DND-41 (cell line): ENCODE measurements around the gene CDX2.

ENCODE experiments used
- EZH2 ChIP-seq: IDR thresholded peaks from 3 replicates; pipeline ENCODE4 v1.6.1; 2012; ENCODE audit warnings: borderline replicate concordance, low read depth, mild to moderate bottlenecking, moderate library complexity, low read length, inconsistent platforms; ENCODE audit not compliant: severe bottlenecking
- TF ChIP-seq, protein P1 (sequence below): IDR thresholded peaks from 2 replicates; pipeline ENCODE4 v1.5.1; 2012; ENCODE audit warnings: borderline replicate concordance, low read length, moderate library complexity, mild to moderate bottlenecking; ENCODE audit not compliant: poor library complexity, severe bottlenecking; ENCODE audit errors: extremely low read depth

DNA sequence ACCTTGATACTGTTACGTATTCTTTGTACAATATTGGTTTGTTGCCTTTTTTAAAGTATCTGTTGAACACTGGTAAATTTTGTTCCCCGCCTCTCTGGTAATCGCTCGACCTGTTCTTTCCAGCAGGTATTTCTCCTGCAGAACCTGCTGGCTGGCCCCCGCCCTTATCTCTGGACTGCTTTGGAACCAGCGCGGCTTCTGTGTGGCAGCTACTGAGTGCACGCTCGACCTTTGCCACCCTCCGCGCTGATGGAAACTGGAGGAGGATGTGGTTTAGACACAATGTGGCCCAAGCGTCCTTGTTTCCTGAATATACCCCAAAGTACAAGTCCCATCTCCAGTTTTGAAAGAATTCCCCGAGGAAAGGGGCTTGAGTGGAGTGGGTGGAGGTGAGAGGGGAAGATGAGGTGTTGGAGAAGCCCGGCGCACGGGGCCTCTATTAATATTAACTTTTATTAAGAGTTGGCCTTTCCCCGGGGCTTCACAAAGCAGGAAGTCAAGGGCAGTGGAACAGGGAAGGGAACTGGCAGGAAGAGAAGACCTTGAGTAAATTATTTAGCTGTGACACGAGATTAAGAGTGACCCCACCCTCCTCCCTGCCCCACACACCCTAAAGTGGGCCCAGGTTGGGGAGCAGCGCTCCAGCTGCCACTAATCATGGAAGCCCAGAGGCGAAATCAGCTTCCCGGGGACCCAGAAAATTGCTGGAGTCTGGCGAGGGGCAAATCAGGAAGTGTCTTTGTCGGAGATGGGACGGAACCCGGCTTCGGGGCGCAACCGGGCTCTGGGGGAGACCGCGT lies 16.0 kb downstream of the CDX2 start:
- TF ChIP-seq, protein P1, sequence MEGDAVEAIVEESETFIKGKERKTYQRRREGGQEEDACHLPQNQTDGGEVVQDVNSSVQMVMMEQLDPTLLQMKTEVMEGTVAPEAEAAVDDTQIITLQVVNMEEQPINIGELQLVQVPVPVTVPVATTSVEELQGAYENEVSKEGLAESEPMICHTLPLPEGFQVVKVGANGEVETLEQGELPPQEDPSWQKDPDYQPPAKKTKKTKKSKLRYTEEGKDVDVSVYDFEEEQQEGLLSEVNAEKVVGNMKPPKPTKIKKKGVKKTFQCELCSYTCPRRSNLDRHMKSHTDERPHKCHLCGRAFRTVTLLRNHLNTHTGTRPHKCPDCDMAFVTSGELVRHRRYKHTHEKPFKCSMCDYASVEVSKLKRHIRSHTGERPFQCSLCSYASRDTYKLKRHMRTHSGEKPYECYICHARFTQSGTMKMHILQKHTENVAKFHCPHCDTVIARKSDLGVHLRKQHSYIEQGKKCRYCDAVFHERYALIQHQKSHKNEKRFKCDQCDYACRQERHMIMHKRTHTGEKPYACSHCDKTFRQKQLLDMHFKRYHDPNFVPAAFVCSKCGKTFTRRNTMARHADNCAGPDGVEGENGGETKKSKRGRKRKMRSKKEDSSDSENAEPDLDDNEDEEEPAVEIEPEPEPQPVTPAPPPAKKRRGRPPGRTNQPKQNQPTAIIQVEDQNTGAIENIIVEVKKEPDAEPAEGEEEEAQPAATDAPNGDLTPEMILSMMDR, result no peak
- TF ChIP-seq EZH2, result no peak
